Ishikawa (cell line): ENCODE measurements around the gene HBS1L.

Experiments used
- CEBPB ChIP-seq: IDR thresholded peaks from 2 replicates; pipeline ENCODE4 v1.6.1; 2012
- EP300 ChIP-seq: IDR thresholded peaks from 2 replicates; pipeline ENCODE4 v1.6.1; 2012; ENCODE audit warnings: borderline replicate concordance
- RAD21 ChIP-seq: IDR thresholded peaks from 2 replicates; pipeline ENCODE4 v1.6.1; 2012; ENCODE audit warnings: low read depth
- TCF12 ChIP-seq: IDR thresholded peaks from 2 replicates; pipeline ENCODE4 v1.6.1; 2012; ENCODE audit warnings: low read depth
- YY1 ChIP-seq: IDR thresholded peaks from 2 replicates; pipeline ENCODE4 v1.6.1; 2012; ENCODE audit warnings: low read depth
- ZBTB7A ChIP-seq: IDR thresholded peaks from 2 replicates; pipeline ENCODE4 v1.6.1; 2012; ENCODE audit warnings: low read depth
- TF ChIP-seq, protein P1 (sequence below): IDR thresholded peaks from 2 replicates; pipeline ENCODE4 v1.6.1; 2012
- TF ChIP-seq, protein P2 (sequence below): IDR thresholded peaks from 2 replicates; pipeline ENCODE4 v1.6.1; 2012; ENCODE audit warnings: low read depth, mild to moderate bottlenecking

DNA sequence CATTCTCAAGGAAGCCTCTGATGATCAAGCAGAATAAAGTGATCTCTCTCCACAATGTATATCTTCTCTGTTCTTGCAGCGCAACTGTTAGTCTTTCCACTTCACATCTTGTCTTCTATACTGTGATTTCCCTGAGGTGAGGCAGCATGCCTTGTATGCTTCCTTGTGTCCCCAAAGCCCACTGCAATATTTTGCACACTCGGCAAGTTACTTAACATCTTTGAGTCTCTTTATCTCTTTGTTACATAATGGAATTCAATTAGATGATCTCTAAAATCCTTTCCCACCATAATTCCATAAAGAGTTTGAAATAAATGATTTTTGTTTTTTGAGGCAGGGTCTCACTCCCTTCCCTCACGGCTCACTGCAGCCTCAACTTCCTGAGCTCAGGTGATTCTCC, 64.4 kb downstream of the HBS1L start:
- TF ChIP-seq EP300 (no peak), ZBTB7A (no peak), RAD21 (no peak), TCF12 (no peak), YY1 (no peak), CEBPB (no peak)
- TF ChIP-seq, protein P1, sequence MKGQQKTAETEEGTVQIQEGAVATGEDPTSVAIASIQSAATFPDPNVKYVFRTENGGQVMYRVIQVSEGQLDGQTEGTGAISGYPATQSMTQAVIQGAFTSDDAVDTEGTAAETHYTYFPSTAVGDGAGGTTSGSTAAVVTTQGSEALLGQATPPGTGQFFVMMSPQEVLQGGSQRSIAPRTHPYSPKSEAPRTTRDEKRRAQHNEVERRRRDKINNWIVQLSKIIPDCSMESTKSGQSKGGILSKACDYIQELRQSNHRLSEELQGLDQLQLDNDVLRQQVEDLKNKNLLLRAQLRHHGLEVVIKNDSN = no peak
- TF ChIP-seq, protein P2, sequence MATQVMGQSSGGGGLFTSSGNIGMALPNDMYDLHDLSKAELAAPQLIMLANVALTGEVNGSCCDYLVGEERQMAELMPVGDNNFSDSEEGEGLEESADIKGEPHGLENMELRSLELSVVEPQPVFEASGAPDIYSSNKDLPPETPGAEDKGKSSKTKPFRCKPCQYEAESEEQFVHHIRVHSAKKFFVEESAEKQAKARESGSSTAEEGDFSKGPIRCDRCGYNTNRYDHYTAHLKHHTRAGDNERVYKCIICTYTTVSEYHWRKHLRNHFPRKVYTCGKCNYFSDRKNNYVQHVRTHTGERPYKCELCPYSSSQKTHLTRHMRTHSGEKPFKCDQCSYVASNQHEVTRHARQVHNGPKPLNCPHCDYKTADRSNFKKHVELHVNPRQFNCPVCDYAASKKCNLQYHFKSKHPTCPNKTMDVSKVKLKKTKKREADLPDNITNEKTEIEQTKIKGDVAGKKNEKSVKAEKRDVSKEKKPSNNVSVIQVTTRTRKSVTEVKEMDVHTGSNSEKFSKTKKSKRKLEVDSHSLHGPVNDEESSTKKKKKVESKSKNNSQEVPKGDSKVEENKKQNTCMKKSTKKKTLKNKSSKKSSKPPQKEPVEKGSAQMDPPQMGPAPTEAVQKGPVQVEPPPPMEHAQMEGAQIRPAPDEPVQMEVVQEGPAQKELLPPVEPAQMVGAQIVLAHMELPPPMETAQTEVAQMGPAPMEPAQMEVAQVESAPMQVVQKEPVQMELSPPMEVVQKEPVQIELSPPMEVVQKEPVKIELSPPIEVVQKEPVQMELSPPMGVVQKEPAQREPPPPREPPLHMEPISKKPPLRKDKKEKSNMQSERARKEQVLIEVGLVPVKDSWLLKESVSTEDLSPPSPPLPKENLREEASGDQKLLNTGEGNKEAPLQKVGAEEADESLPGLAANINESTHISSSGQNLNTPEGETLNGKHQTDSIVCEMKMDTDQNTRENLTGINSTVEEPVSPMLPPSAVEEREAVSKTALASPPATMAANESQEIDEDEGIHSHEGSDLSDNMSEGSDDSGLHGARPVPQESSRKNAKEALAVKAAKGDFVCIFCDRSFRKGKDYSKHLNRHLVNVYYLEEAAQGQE = no peak
